Measurements from ENCODE around the gene HPN. TPM values are rescaled to one million over a fixed set of nuclear protein-coding genes. Genes with fewer than 3 reads are reported as not detected.

Gene HPN
- total RNA-seq, 3 donors from 2014 or later (not counting 1 experiment from before 2014, with no cell fraction given), result not detected

GRCh38 chr19:35068941-35069634 is 27.6 kb downstream of the HPN start:
- no peak overlapping the region for H3K27ac Mint-ChIP-seq
- intact Hi-C loops (cut with micrococcal nuclease), result loop anchor here (5.0 kb wide), 1 partner anchor 148 kb away; no protein-coding TSS in a partner anchor
- H3K27me3 Mint-ChIP-seq (ENCODE audit: low read depth in 2 of 2), result no peaks in the 10 kb centered on the region

DNA sequence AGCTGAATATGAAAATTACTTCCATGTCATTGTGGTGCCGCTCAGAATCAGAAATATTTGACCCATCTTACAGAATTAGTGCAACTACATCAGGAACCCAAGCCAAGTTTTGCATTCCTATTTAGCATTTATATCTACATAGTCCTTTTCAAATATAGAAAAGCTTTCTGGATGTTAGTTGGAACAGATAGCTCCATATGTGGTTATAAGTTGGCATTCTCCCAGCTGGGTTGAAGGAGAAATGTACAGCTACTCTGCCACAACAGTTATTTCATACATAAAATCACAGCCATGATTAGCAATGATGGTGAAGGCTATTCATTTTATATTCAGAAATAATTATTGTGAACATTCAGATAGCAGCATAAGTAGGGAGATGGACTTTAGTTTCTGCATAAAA is 28.2 kb downstream of the HPN start:
- no peak for DNase-seq
- no peak overlapping the region for H3K4me3 ChIP-seq (ENCODE audit: low read length)
- no peaks in the 10 kb centered on the region for H3K36me3 ChIP-seq (ENCODE audit: control insufficient read depth, insufficient read depth, low read length)
- no peaks in the 10 kb centered on the region for H3K27me3 Mint-ChIP-seq (ENCODE audit: low read depth in 2 of 2)
- no peak overlapping the region for H3K27ac Mint-ChIP-seq
- peaks cover 0 to 5% of the 10 kb centered on the region in 2 donors for H3K4me1 Mint-ChIP-seq
- H3K27me3 ChIP-seq (ENCODE audit: control insufficient read depth, insufficient read depth, low read length), result no peaks in the 10 kb centered on the region
- 75% methylated on average over 1 of the region's 1 CpG for WGBS (ENCODE audit: insufficient coverage)
- no peaks in the 10 kb centered on the region for H3K36me3 Mint-ChIP-seq
- no peaks in the 10 kb centered on the region for H3K9me3 Mint-ChIP-seq
- H3K27ac ChIP-seq (ENCODE audit: low read length), result no peak overlapping the region
- intact Hi-C loops (cut with micrococcal nuclease), result loop anchor here (5.0 kb wide), 1 partner anchor 148 kb away; no protein-coding TSS in a partner anchor
- H3K4me1 ChIP-seq (ENCODE audit: control insufficient read depth, insufficient read depth, low read length), result peaks cover 6% of the 10 kb centered on the region
- H3K9me3 ChIP-seq (ENCODE audit: control insufficient read depth, insufficient read depth, low read length), result peaks cover 7% of the 10 kb centered on the region
- no peak for ATAC-seq
- H3K4me3 Mint-ChIP-seq, result no peak overlapping the region
- no peak for TF ChIP-seq CTCF (IDR thresholded peaks at IDR 0.05)

More at GRCh38 chr19:35068941-35069634, 27.6 kb downstream of the HPN start:
- peaks cover 7% of the 10 kb centered on the region for H3K9me3 ChIP-seq (ENCODE audit: control insufficient read depth, insufficient read depth, low read length)
- no peaks in the 10 kb centered on the region for H3K9me3 Mint-ChIP-seq
- peaks cover 6% of the 10 kb centered on the region for H3K4me1 ChIP-seq (ENCODE audit: control insufficient read depth, insufficient read depth, low read length)
- DNase-seq (no peak), ATAC-seq (no peak)
- H3K27me3 ChIP-seq (ENCODE audit: control insufficient read depth, insufficient read depth, low read length), result no peaks in the 10 kb centered on the region
- no peak for TF ChIP-seq CTCF (IDR thresholded peaks at IDR 0.05)
- WGBS (ENCODE audit: insufficient coverage), result 79% methylated on average over 8 of the region's 10 CpGs
- peaks cover 0 to 5% of the 10 kb centered on the region in 2 donors for H3K4me1 Mint-ChIP-seq
- H3K27ac ChIP-seq (ENCODE audit: low read length), result no peak overlapping the region
- no peaks in the 10 kb centered on the region for H3K36me3 ChIP-seq (ENCODE audit: control insufficient read depth, insufficient read depth, low read length)
- H3K36me3 Mint-ChIP-seq, result no peaks in the 10 kb centered on the region
- no peak overlapping the region for H3K4me3 Mint-ChIP-seq
- H3K4me3 ChIP-seq (ENCODE audit: low read length), result no peak overlapping the region

GRCh38 chr19:35070471-35070870 is 28.9 kb downstream of the HPN start:
- Histone ChIP-seq H3K9me3 (ENCODE audit: control insufficient read depth, insufficient read depth, low read length) (peaks cover 7% of the 10 kb centered on the region), H3K4me3 (ENCODE audit: low read length) (no peak overlapping the region), H3K27me3 (ENCODE audit: control insufficient read depth, insufficient read depth, low read length) (no peaks in the 10 kb centered on the region), H3K4me1 (ENCODE audit: control insufficient read depth, insufficient read depth, low read length) (peaks cover 7% of the 10 kb centered on the region), H3K27ac (ENCODE audit: low read length) (no peak overlapping the region), H3K36me3 (ENCODE audit: control insufficient read depth, insufficient read depth, low read length) (no peaks in the 10 kb centered on the region)
- Mint-ChIP-seq H3K4me3 (no peak overlapping the region), H3K4me1 (peaks cover 0 to 10% of the 10 kb centered on the region in 2 donors), H3K9me3 (no peaks in the 10 kb centered on the region), H3K27ac (no peak overlapping the region), H3K27me3 (ENCODE audit: low read depth in 2 of 2) (peaks cover 0 to 3% of the 10 kb centered on the region in 2 donors), H3K36me3 (no peaks in the 10 kb centered on the region)
- intact Hi-C loops (cut with micrococcal nuclease), result no loop called here
- no peak for DNase-seq
- no peak for ATAC-seq
- 86% methylated on average over 3 of the region's 3 CpGs for WGBS (ENCODE audit: insufficient coverage)
- TF ChIP-seq CTCF (IDR thresholded peaks at IDR 0.05), result no peak
